Kidney tubule cell (primary cell): Measurements from ENCODE around the gene DUT.
A peak's percentile ranks its signal among the peaks of the same experiment; 100 is the strongest.

Experiments
- DNase-seq: peaks from one replicate; pipeline ENCODE4 v3.0.0-alpha.2; 2018; ENCODE audit warnings: low spot score

The DUT gene

GRCh38 chr15:48330105-48330785 is 984 bp upstream of the DUT start:
- peak; percentile 45 for DNase-seq

GRCh38 chr15:48331796-48332641 is 790 bp downstream of the DUT start:
- peak; percentile 56 for DNase-seq

- no peak for DNase-seq
These were observed 1.4 kb downstream of the DUT start for GRCh38 chr15:48332642-48333034.

GRCh38 chr15:48333540-48333939 is 2.3 kb downstream of the DUT start:
- no peak for DNase-seq

DNA sequence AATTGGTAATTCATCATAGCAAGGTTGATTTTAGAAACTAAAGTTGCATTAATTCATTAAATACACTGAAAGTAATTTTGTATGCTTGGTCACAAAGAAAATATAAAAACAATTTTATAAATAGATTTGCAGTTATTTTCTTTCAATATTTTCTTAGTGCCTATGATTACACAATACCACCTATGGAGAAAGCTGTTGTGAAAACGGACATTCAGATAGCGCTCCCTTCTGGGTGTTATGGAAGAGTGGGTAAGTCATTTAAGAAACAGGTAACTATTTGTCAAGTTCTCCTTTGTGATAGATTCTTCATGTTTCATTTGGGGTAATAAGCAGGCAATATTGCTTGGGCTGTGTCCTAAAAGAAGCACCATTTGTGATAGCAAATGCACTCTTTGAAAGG is 3.0 kb downstream of the DUT start:
- DNase-seq: no peak

DNA sequence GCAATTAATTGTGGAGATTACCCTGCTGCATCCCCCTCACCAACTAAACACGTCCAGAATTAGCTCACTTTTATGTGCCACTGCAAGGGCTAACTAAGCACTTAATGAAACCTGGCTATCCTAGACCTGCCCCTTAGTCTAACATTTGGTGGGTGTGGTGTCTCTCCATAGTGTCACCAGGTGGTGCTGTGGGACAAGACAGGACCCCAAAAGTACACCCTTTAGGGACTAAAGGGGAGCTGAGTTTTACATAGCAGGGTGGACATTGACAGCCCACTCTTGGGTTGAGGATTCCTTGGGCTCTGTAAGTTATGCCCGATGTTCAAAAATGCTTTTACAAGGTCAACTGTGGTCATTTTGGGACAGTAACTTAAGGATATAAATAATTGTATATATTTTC is 5.7 kb downstream of the DUT start:
- no peak for DNase-seq

DNA sequence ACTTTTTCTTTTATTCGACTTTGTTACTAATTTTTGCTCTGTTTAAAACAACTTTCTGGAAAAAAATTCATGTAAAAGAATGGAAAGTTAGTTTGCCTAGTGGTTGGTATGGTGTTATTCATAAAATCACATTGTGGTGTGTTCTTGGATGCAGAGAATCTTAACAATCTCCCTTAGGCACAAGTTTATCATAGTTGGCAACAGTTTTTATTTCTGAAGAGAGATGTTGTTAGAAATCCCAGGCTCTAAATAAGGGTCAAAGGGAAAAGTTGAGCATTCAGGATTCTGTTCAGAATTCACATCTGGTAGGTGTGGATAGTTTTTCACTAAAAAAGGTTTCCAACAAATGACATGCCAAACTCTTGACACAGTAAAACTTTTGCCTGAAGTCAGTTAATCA is 6.4 kb downstream of the DUT start:
- DNase-seq: no peak

GRCh38 chr15:48340111-48340510 is 8.9 kb downstream of the DUT start:
- no peak for DNase-seq

DNA sequence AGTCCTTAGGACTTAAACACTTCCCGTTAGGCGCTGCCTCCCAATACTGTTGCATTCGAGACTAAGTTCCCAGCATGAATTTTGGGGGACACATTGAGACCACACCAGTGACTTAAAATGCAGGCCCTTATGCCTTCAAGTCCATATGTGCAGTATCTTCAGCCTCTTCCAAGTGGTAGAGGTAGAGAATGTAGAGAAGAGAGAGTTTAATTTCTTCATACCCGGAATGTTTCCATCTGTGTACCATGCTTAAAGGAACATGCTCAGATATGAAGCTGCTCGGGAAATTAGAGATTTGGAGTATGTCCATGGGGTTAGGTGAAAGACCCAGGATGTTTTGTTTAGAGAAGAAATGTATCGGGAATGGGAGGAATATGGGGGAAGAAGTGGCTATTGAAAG is 12.6 kb downstream of the DUT start:
- no peak for DNase-seq

- no peak for DNase-seq
These were observed 14.3 kb downstream of the DUT start for GRCh38 chr15:48345516-48345915.

GRCh38 chr15:48352474-48353072 is 21.3 kb downstream of the DUT start:
- peak; percentile 77 for DNase-seq

- DNase-seq: peak; percentile 6
These were observed 23.6 kb downstream of the DUT start for GRCh38 chr15:48354694-48355303.

GRCh38 chr15:48355377-48355776 is 24.1 kb downstream of the DUT start:
- DNase-seq: peak; percentile 89

GRCh38 chr15:48358229-48359152 is 27.3 kb downstream of the DUT start:
- DNase-seq: peak; percentile 37

GRCh38 chr15:48360841-48361240 is 29.6 kb downstream of the DUT start:
- peak; percentile 41 for DNase-seq

DNA sequence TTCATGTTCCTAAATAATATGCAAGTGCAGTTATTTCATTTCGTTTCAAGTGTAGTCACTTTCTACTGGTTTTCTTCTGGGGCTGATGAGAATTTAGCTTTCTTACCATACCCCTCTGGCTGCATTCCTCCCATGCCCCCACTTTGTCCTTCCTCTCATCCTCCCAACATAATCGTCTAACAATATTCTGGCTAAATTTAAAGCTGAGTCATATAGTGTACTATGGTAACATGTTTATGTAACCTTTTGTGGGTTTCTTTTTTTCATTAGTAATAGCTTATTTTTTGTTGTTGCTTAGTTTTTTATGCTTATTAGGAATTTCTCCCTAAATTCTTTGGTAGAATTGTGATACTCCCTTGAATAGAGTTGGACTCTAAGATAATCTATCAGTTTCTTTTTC is 30.5 kb downstream of the DUT start:
- no peak for DNase-seq

- DNase-seq: no peak
These were observed 32.2 kb downstream of the DUT start for GRCh38 chr15:48363474-48363873.

GRCh38 chr15:48365575-48365974 is 34.3 kb downstream of the DUT start:
- no peak for DNase-seq

DNA sequence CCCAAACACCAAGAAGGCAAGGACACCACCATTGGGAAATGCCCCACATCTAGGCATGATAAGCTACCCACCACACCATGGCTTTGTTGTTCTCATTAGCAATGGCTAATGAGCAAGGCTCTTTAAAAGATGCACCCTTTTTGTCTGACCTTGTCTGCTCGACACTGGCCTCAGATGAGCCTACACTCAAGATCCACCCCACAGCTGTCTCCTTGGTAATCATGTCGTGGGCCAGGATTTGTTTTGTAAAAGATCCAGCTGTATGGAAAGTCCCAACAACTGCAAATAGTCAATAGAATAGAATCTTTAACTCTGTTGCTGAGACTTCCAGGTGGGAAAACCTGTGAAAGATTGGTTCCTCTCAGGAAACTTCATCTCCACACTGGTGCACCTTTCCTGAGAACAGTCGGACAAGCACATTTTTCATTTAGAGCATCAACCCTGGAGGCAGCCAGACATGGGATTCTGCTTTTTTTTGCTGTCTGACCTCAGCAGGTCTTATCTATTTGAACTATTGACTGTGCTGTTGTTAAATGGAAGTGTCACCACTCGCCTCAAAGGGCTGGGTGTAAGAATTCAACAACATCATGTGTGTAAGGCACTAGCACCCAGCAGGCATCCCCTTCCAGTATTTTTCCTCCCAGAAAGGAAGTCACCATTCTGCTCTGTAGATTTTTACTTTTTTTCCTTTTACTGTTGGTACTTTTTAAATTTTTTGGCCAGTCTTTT is 35.5 kb downstream of the DUT start:
- no peak for DNase-seq

DNA sequence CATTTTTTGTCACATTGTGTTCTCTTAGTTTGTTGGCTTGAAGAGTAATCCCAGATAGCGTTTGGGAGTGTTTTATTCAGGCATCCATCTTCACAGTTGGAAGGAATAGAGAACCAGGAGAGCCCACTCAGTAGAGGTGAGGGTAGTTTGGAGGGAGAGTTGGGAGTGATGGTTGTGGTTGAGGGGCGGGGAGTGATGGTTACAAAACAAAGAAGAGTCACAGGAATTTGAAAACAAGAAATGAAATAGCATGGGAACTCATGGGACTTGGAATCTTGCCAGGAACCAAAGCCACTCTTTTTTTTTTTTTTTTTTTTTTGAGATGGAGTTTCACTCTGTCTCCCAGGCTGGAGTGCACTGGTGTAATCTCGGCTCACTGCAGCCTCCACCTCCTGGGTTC is 36.3 kb downstream of the DUT start:
- no peak for DNase-seq

GRCh38 chr15:48370460-48370859 is 39.2 kb downstream of the DUT start:
- no peak for DNase-seq
